Activated CD8-positive, alpha-beta memory T cell treated with anti-CD3 and anti-CD28 coated beads for 36 hours (primary cell): Measurements from ENCODE around the gene NAT14. TPM values are rescaled to one million over a fixed set of nuclear protein-coding genes. Genes with fewer than 3 reads are reported as not detected.
"Not testable (repeated sequence)": the region's sequence is repeated elsewhere in the genome, so short reads cannot be mapped to it uniquely, and the experiment has no call there.

ENCODE experiments used
- CTCF ChIA-PET: fragments of 350-600 bp; sonication (Branson Sonifier 250); formaldehyde crosslinking; loops from one replicate; lab custom pipeline; 2021; ENCODE audit warnings: antibody characterized with exemption; lab: Charles Lee
- POLR2A ChIA-PET: fragments of 350-600 bp; sonication (Branson Sonifier 250); formaldehyde crosslinking; loops from one replicate; lab custom pipeline; 2021; ENCODE audit warnings: antibody characterized with exemption; lab: Charles Lee
- total RNA-seq, 2 experiments: library from RNA; stranded (reverse); gene quantifications; one replicate each; pipeline ENCODE4 v1.2.3, GENCODE V29; 2021

Gene NAT14
- total RNA-seq, 2 experiments from 2014 or later: 32.7 to 33.1 TPM

GRCh38 chr19:55504252-55504603 lies 19.2 kb downstream of the NAT14 start:
- CTCF ChIA-PET: interaction anchor here (0.6 to 2.4 kb wide), 37 partner anchors 9 to 1994 kb away, joined by 3 to 46 read pairs (median 5); partner anchors contain the start of genes FIZ1, ISOC2, NAT14 and PPP1R12C
- POLR2A ChIA-PET: interaction anchor here (0.6 to 1.0 kb wide), 3 partner anchors 25 to 1025 kb away, joined by 4 to 6 read pairs (median 6); partner anchors contain the start of gene ZNF784

GRCh38 chr19:55504981-55505380 lies 20.0 kb downstream of the NAT14 start:
- ChIA-PET CTCF (interaction anchor here (1.4 to 2.4 kb wide), 9 partner anchors 19 to 128 kb away, joined by 3 to 46 read pairs (median 10); partner anchors contain the start of genes NAT14, SSC5D, ZNF628 and ZNF865), POLR2A (interaction anchor here (0.6 kb wide), 1 partner anchor 1026 kb away, joined by 6 read pairs; no protein-coding TSS in a partner anchor)

DNA sequence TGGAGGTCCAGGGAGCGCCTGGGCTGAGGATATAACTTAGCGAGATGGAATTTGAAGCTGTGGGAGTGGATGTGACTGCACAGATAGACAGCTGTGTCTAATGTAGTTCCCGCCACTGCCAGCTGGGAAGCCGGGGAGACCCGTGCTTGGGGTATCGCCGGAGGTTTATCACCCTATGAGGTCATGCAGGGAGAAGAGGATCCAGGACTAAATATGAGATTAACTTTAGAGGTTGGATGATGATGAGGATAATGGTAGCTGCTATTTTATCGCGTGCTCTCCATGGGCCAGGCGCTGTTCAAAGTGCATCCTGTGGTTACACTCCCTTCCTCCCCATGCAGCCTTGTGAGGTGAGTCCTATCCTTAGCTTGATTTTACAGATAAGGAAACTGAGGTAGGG lies 23.1 kb downstream of the NAT14 start:
- CTCF ChIA-PET: interaction anchor here (1.5 kb wide), 1 partner anchor 125 kb away, joined by 4 read pairs; no protein-coding TSS in a partner anchor

GRCh38 chr19:55516878-55517620 lies 32.1 kb downstream of the NAT14 start:
- CTCF ChIA-PET: interaction anchor here (1.2 to 6.0 kb wide), 5 partner anchors 16 to 115 kb away, joined by 3 to 59 read pairs (median 5); no protein-coding TSS in a partner anchor
- POLR2A ChIA-PET: no interaction called here

More for the DNA sequence above, 23.1 kb downstream of the NAT14 start:
- POLR2A ChIA-PET: interaction anchor here (0.6 kb wide), 1 partner anchor 40 kb away, joined by 3 read pairs; no protein-coding TSS in a partner anchor

DNA sequence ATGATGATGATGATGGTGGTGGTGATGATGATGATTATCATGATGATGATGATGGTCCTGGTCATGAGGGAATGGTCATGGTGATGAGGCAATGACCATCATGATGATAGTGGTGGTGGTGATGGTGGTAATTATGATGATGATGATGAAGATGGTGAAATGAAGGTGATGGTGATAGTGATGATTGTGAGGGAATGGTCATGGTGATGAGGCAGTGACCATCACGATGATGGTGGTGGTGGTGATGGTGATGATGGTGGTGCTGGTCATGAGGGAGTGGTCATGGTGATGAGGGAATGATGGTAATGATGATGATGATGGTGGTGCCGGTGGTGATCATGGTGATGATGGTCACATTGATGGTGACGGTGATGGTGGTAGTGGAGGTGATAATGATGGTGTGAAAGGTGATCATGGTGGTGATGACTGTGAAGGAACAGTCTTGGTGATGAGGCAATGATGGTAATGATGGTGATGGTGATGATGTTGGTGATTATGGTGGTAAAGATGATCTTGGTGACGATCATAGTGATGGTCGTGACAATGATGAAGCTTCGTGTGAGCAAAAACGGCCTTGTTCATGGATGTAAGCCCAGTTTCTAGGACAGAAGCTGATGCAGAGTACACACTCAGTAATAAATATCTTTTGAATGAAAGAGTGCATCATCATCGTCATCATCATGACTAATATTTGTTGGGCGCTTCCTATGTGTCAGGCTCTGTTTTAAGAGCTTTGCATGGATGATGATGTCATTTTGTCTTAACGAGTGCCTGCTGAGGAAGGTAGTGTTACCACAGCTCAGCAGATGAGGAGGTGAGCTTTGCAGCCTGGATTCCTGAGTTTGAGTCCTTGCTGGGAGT lies 34.7 kb downstream of the NAT14 start:
- ChIA-PET CTCF (interaction anchor here (0.9 to 1.2 kb wide), 2 partner anchors 16 to 114 kb away, joined by 3 to 4 read pairs; no protein-coding TSS in a partner anchor), POLR2A (no interaction called here)

- CTCF ChIA-PET: interaction anchor here (0.9 to 1.2 kb wide), 2 partner anchors 17 to 113 kb away, joined by 3 to 4 read pairs; no protein-coding TSS in a partner anchor
These were observed 35.8 kb downstream of the NAT14 start for GRCh38 chr19:55520691-55521292.

DNA sequence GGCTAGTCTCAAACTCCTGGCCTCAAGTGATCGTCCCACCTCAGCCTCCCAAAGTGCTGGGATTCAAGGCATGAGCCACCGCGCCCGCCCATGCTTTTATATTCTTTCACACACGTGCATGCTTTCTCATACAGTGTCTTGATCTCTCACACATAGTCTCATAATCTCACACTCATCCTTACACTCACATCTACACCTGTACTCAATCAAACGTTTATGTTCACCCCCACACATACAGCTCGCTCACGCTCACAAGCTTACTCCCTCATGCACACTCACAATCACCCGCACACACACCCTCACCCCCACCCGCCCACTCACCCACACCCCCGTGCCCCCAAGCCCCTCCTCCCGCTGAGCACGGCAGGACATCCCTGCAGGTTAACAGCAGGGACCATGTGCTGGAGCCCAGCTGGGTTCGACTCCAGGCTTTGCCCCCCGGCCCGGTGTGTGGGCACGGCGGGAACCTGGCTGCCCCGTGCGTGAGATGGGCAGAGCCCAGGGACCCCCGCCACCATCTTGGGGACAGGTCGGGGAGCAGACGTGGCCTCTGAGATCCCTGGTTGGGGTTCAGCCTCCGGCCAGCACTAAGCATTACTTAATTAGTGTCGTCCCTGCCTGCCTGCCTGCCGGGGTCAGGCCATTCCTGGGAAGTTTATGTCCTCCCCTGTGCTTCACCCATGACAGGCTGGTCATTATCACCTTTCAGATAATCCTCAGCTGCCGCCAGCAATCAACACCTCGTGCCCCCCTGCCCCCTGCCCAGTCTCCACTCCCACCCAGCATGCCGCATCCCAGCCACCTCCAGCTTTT lies 40.5 kb downstream of the NAT14 start:
- ChIA-PET CTCF (no interaction called here), POLR2A (no interaction called here)

More at GRCh38 chr19:55520691-55521292, 35.8 kb downstream of the NAT14 start:
- POLR2A ChIA-PET: no interaction called here

GRCh38 chr19:55526216-55527196 lies 41.5 kb downstream of the NAT14 start:
- POLR2A ChIA-PET: no interaction called here
- CTCF ChIA-PET: no interaction called here

DNA sequence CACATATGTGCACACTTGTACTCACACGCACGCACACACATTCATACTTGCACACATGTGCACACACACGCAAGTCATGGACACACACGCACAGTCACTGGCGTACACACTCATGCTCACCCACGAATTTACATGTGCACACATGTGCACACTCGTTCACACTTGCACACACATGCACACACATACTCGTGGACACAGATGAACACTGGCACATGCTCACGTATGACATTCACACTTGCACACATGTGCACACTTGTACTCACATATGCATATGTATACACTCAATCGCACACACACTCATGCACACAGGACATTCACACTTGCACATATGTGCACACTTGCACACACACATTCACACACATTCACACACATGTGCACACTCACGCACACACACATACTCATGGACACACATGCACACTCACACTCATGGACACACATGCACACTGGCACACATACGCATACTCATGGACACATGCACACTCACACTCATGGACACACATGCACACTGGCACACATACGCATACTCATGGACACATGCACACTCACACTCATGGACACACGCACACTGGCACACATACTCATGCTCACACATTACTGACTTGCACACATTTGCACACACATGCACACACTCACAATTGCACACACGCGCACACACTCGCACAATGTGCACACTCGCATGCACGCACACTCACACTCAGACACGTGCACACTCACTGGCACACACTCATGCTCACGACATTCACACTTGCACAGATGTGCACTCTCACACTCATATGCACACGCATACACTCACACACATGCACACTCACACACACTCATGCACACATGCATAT lies 42.4 kb downstream of the NAT14 start:
- ChIA-PET POLR2A (no interaction called here), CTCF (no interaction called here)

- ChIA-PET CTCF (no interaction called here), POLR2A (no interaction called here)
These were observed 43.2 kb downstream of the NAT14 start for GRCh38 chr19:55528030-55528803.

- ChIA-PET POLR2A (no interaction called here), CTCF (no interaction called here)
These were observed 44.7 kb downstream of the NAT14 start for GRCh38 chr19:55529636-55530234.

DNA sequence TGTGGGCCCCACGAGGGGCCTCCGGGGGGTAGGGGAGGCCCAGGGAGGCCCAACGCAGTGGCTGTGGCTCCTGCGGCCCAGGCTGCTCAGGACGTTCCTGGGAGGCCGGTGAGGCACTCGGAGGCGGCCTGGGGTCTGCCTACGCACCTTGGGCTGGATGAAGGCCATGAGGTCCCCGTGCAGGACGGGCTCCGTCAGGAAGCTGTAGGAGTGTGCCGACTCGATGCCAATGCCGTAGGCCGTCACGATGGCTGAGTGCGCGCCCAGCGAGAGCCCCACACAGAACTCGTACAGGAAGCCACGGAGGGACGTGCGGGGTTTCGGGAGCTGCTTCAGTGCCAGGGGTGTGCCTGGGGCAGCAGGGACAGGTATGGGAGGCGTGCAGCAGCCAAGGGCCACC lies 46.0 kb downstream of the NAT14 start:
- ChIA-PET CTCF (no interaction called here), POLR2A (no interaction called here)

DNA sequence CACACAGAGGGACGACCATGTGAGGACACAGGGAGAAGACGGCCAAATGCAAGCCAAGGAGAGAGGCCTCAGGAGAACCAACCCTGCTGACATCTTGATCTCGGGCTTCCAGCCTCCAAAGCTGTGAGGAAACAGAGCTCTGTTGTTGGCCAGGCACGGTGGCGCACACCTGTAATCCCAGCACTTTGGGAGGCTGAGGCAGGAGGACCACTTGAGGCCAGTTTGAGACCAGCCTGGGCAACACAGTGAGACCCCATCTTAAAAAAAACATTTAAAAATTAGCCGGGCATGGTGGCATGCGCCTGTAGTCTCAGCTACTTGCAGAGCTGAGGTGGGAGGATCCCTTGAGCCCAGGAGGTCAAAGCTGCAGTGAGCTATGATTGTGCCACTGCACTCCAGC lies 49.3 kb downstream of the NAT14 start:
- CTCF ChIA-PET: interaction anchor here (0.6 to 0.7 kb wide), 2 partner anchors 13 to 1725 kb away, joined by 3 to 4 read pairs; no protein-coding TSS in a partner anchor
- POLR2A ChIA-PET: not testable (repeated sequence)

- ChIA-PET CTCF (no interaction called here), POLR2A (no interaction called here)
These were observed 50.4 kb downstream of the NAT14 start for GRCh38 chr19:55535173-55535964.

DNA sequence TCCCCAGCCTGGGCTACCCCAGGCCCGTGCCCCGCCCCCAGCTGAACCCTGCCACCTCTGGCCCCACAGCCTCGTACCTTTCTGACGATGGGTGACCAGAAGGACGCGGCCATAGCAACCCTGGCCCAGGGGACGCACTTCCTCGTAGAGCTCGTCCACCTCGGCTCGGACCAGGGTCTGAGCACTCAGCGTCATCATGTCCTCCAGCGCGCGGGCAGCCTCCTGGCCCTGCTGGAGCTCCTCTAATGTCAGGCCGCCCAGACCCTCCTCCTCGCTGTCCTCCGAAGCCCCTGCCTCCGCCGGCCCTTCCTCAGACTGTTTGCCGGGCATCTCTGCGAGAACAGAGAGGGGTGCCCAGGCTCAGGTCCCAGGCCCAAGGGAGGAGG lies 51.0 kb downstream of the NAT14 start:
- ChIA-PET CTCF (no interaction called here), POLR2A (no interaction called here)
